Lower lobe of right lung (tissue), 2 donors: ENCODE measurements around the gene ANKLE1. TPM values are rescaled to one million over a fixed set of nuclear protein-coding genes. Genes with fewer than 3 reads are reported as not detected.

Experiments used
- ATAC-seq, 2 donors: fragments of 200-7000 bp; cut with Tn5 transposase; one replicate each; pipeline ENCODE4 v1.9.1; 2020 to 2022; ENCODE audit warnings: mild to moderate bottlenecking in 2 of 2, moderate library complexity in 2 of 2
- DNase-seq: peaks from one replicate; pipeline ENCODE4 v3.0.0-alpha.2; 2020
- H3K27ac ChIP-seq: fragments of 200-600 bp; one replicate; pipeline ENCODE4 v1.8.0; 2022
- H3K27me3 ChIP-seq: fragments of 200-600 bp; one replicate; pipeline ENCODE4 v1.8.0; 2022; ENCODE audit warnings: low read depth
- H3K36me3 ChIP-seq: fragments of 200-600 bp; one replicate; pipeline ENCODE4 v1.8.0; 2022; ENCODE audit warnings: mild to moderate bottlenecking
- H3K4me1 ChIP-seq: fragments of 200-600 bp; one replicate; pipeline ENCODE4 v1.8.0; 2022
- H3K4me3 ChIP-seq: fragments of 200-600 bp; one replicate; pipeline ENCODE4 v1.8.0; 2022; ENCODE audit warnings: mild to moderate bottlenecking
- H3K9me3 ChIP-seq: fragments of 200-600 bp; one replicate; pipeline ENCODE4 v1.8.0; 2022
- CTCF ChIP-seq: fragments of 200-600 bp; IDR thresholded peaks from one replicate; pipeline ENCODE4 v1.8.0; 2022; ENCODE audit warnings: antibody characterized with exemption, mild to moderate bottlenecking
- intact Hi-C: fragments of 100-400 bp; cut with DNase I; formaldehyde crosslinking; loops from one replicate; pipeline ENCODE4 v1.11.0; 2022
- total RNA-seq: library from RNA; stranded (reverse); fragmentation: NEBNext Ultra II Directional; extraction: Animal tissue kit (Norgen Biotek cat#: 25700); gene quantifications from one replicate; pipeline ENCODE4 v1.2.1, GENCODE V29; 2021
- donor health status: DM: no; HTN: yes; CAD: no; lungs with severe emphysema.

Gene ANKLE1
- total RNA-seq, 1 donor from 2014 or later: 0.92 TPM

GRCh38 chr19:17321655-17322489, 40.2 kb downstream of the ANKLE1 start:
- no peaks in the 10 kb centered on the region for H3K27me3 ChIP-seq
- H3K4me1 ChIP-seq: no peaks in the 10 kb centered on the region
- no peaks in the 10 kb centered on the region for H3K9me3 ChIP-seq
- no peak overlapping the region for H3K4me3 ChIP-seq
- H3K36me3 ChIP-seq: peaks cover 37% of the 10 kb centered on the region
- H3K27ac ChIP-seq: no peak overlapping the region
- DNase-seq: no peak
- intact Hi-C loops: no loop called here
- ATAC-seq: no peak
- TF ChIP-seq CTCF: no peak

GRCh38 chr19:17322854-17323253, 41.2 kb downstream of the ANKLE1 start:
- intact Hi-C loops: no loop called here
- Histone ChIP-seq H3K27me3 (no peaks in the 10 kb centered on the region), H3K9me3 (no peaks in the 10 kb centered on the region), H3K36me3 (peaks cover 35% of the 10 kb centered on the region), H3K4me1 (peaks cover 4% of the 10 kb centered on the region), H3K4me3 (no peak overlapping the region), H3K27ac (no peak overlapping the region)
- DNase-seq (no peak), ATAC-seq (no peak)
- no peak for TF ChIP-seq CTCF

GRCh38 chr19:17323300-17323963, 41.7 kb downstream of the ANKLE1 start:
- no peak for DNase-seq
- ATAC-seq: no peak
- Histone ChIP-seq H3K27me3 (no peaks in the 10 kb centered on the region), H3K27ac (no peak overlapping the region), H3K4me1 (peaks cover 4% of the 10 kb centered on the region), H3K9me3 (no peaks in the 10 kb centered on the region), H3K4me3 (no peak overlapping the region), H3K36me3 (peaks cover 35% of the 10 kb centered on the region)
- TF ChIP-seq CTCF: no peak
- intact Hi-C loops: no loop called here

- Histone ChIP-seq H3K4me3 (no peak overlapping the region), H3K36me3 (peaks cover 33% of the 10 kb centered on the region), H3K4me1 (peaks cover 6% of the 10 kb centered on the region), H3K9me3 (no peaks in the 10 kb centered on the region), H3K27ac (no peak overlapping the region), H3K27me3 (peaks cover under 1% of the 10 kb centered on the region)
- no peak for TF ChIP-seq CTCF
- DNase-seq: peak; percentile 70
- ATAC-seq: no peak
- intact Hi-C loops: no loop called here
Measured at GRCh38 chr19:17323964-17324332, 42.2 kb downstream of the ANKLE1 start.

- Histone ChIP-seq H3K27ac (no peak overlapping the region), H3K4me1 (peaks cover 12% of the 10 kb centered on the region), H3K9me3 (no peaks in the 10 kb centered on the region), H3K36me3 (peaks cover 27% of the 10 kb centered on the region), H3K4me3 (no peak overlapping the region), H3K27me3 (peaks cover 6% of the 10 kb centered on the region)
- intact Hi-C loops: no loop called here
- no peak for TF ChIP-seq CTCF
- DNase-seq (no peak), ATAC-seq (no peak)
Measured at GRCh38 chr19:17324357-17325114, 42.8 kb downstream of the ANKLE1 start.
